MM.1S (cell line): Measurements from ENCODE around the gene TRIM28.

Source experiments
- DNase-seq: peaks from one replicate; pipeline ENCODE4 v3.0.0-alpha.2; 2015
- H2AFZ ChIP-seq: fragments of 300-600 bp; sonication (generic); 2 replicates; pipeline ENCODE4 v1.6.0; 2016; ENCODE audit warnings: antibody characterized with exemption, low read length
- H3F3A ChIP-seq: fragments of 300-600 bp; sonication (generic); 2 replicates; pipeline ENCODE4 v1.6.1; 2016; ENCODE audit warnings: mild to moderate bottlenecking, antibody characterized with exemption, low read length, moderate library complexity, mixed read lengths; ENCODE audit not compliant: insufficient read depth
- H3K27ac ChIP-seq: fragments of 300-600 bp; sonication (generic); 2 replicates; pipeline ENCODE4 v1.5.1; 2016; ENCODE audit warnings: mild to moderate bottlenecking, low read length
- H3K27me3 ChIP-seq: fragments of 300-600 bp; sonication (generic); replicated peaks from 2 replicates; pipeline ENCODE4 v1.6.0; 2016; ENCODE audit warnings: low read length; ENCODE audit not compliant: insufficient read depth
- H3K36me3 ChIP-seq: fragments of 300-600 bp; sonication (generic); replicated peaks from 2 replicates; pipeline ENCODE4 v1.6.1; 2016; ENCODE audit warnings: mild to moderate bottlenecking, low read length, mixed read lengths; ENCODE audit not compliant: insufficient read depth
- H3K4me1 ChIP-seq: fragments of 300-600 bp; sonication (generic); 2 replicates; pipeline ENCODE4 v1.6.1; 2016; ENCODE audit warnings: low read length, mixed read lengths
- H3K4me2 ChIP-seq: fragments of 300-600 bp; sonication (generic); 2 replicates; pipeline ENCODE4 v1.6.0; 2016; ENCODE audit warnings: low read depth, low read length
- H3K4me3 ChIP-seq: fragments of 300-600 bp; sonication (generic); 2 replicates; pipeline ENCODE4 v1.5.1; 2016; ENCODE audit warnings: low read length, mixed read lengths
- H3K79me2 ChIP-seq: fragments of 300-600 bp; sonication (generic); 2 replicates; pipeline ENCODE4 v1.6.1; 2016; ENCODE audit warnings: mixed run types, low read length, mixed read lengths
- H3K9ac ChIP-seq: fragments of 300-600 bp; sonication (generic); 2 replicates; pipeline ENCODE4 v1.6.1; 2016; ENCODE audit warnings: low read length, mixed read lengths
- H3K9me2 ChIP-seq: fragments of 300-600 bp; sonication (generic); replicated peaks from 2 replicates; pipeline ENCODE4 v1.6.1; 2016; ENCODE audit warnings: mild to moderate bottlenecking, low read length, mixed read lengths; ENCODE audit not compliant: insufficient read depth
- H3K9me3 ChIP-seq: fragments of 300-600 bp; sonication (generic); replicated peaks from 2 replicates; pipeline ENCODE4 v1.6.1; 2016; ENCODE audit warnings: mild to moderate bottlenecking, low read length, mixed read lengths; ENCODE audit not compliant: insufficient read depth
- H4K20me1 ChIP-seq: fragments of 300-600 bp; sonication (generic); 2 replicates; pipeline ENCODE4 v1.6.1; 2016; ENCODE audit warnings: mild to moderate bottlenecking, low read length, moderate library complexity, mixed read lengths; ENCODE audit not compliant: insufficient read depth
- EZH2 ChIP-seq: fragments of 300-600 bp; sonication (generic); optimal IDR thresholded peaks from 2 replicates; pipeline ENCODE3; 2017; ENCODE audit warnings: low read depth, mild to moderate bottlenecking, antibody characterized with exemption, low read length, mixed read lengths
- EZH2phosphoT487 ChIP-seq: fragments of 300-600 bp; sonication (generic); IDR thresholded peaks from 2 replicates; pipeline ENCODE4 v1.6.1; 2018; ENCODE audit warnings: antibody characterized with exemption, low read length
- TF ChIP-seq, protein P1 (sequence below): fragments of 300-600 bp; sonication (generic); IDR thresholded peaks from 2 replicates; pipeline ENCODE4 v1.5.1; 2016; ENCODE audit warnings: antibody characterized with exemption, low read length, mixed read lengths

The TRIM28 gene

GRCh38 chr19:58560921-58561320 is 17.1 kb downstream of the TRIM28 start:
- Histone ChIP-seq H3K79me2 (peaks cover 22% of the 10 kb centered on the region), H3K9ac (no peak overlapping the region), H3K9me2 (no peaks in the 10 kb centered on the region), H3K4me3 (no peak overlapping the region), H3K4me1 (peaks cover 18% of the 10 kb centered on the region), H3K9me3 (no peaks in the 10 kb centered on the region), H3K27me3 (no peaks in the 10 kb centered on the region), H4K20me1 (no peaks in the 10 kb centered on the region), H3K36me3 (no peaks in the 10 kb centered on the region), H3K27ac (no peak overlapping the region), H3K4me2 (no peak overlapping the region), H2AFZ (no peak overlapping the region), H3F3A (peaks cover 26% of the 10 kb centered on the region; the same call in 1 of the 2 replicates)
- TF ChIP-seq, protein P1, sequence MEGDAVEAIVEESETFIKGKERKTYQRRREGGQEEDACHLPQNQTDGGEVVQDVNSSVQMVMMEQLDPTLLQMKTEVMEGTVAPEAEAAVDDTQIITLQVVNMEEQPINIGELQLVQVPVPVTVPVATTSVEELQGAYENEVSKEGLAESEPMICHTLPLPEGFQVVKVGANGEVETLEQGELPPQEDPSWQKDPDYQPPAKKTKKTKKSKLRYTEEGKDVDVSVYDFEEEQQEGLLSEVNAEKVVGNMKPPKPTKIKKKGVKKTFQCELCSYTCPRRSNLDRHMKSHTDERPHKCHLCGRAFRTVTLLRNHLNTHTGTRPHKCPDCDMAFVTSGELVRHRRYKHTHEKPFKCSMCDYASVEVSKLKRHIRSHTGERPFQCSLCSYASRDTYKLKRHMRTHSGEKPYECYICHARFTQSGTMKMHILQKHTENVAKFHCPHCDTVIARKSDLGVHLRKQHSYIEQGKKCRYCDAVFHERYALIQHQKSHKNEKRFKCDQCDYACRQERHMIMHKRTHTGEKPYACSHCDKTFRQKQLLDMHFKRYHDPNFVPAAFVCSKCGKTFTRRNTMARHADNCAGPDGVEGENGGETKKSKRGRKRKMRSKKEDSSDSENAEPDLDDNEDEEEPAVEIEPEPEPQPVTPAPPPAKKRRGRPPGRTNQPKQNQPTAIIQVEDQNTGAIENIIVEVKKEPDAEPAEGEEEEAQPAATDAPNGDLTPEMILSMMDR = no peak
- TF ChIP-seq EZH2 = no peak
- no peak for TF ChIP-seq EZH2phosphoT487
- no peak for DNase-seq

DNA sequence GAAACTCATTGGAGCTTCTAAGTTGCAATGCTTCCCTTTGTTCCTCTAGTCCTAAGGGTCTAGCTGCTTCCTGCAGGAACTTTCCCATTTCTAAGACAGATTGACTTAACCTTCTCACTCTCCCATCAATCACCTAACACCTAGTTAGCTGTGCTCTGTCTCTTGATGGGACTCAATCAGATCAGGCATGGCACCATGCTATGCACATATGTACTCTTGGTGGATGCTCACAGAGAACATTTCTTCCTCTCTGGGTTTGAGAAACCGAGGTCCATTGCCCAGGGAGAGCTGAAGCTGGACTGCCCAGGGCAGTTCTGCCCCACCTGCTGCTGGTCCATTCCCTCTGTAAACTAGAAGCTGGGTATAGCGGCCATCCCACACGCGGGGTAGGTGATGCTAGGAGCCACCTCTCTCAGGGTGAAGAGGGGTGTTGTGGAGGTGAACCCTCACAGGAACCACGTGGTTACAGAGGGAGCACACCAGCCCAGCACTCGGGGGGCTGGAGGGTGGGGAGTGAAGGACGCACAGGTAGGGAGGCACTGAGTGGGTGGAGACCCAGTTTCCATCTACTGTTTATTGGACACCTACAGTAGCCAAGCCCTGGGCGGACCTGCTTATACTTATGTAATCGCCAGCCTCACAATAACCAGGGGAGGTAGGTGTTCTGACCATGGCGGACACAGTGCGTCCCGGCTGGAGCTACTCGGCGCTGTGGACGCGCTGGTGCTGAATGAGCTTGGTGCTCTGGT is 17.7 kb downstream of the TRIM28 start:
- Histone ChIP-seq H3K4me3 (no peak overlapping the region), H3K27ac (no peak overlapping the region)
- TF ChIP-seq EZH2 = no peak
- TF ChIP-seq, protein P1 = no peak
- no peak for TF ChIP-seq EZH2phosphoT487

GRCh38 chr19:58562122-58563033 is 18.5 kb downstream of the TRIM28 start:
- Histone ChIP-seq H3K36me3 (no peaks in the 10 kb centered on the region), H3K4me3 (no peak overlapping the region), H3K27me3 (no peaks in the 10 kb centered on the region), H3K9ac (no peak overlapping the region), H3K9me3 (no peaks in the 10 kb centered on the region), H4K20me1 (no peaks in the 10 kb centered on the region), H3K27ac (no peak overlapping the region), H3K79me2 (peaks cover 8% of the 10 kb centered on the region), H3K4me1 (peaks cover 5% of the 10 kb centered on the region), H3K4me2 (no peak overlapping the region), H3F3A (peaks cover 20% of the 10 kb centered on the region; the same call in 1 of the 2 replicates), H3K9me2 (no peaks in the 10 kb centered on the region), H2AFZ (no peak overlapping the region)
- no peak for DNase-seq
- TF ChIP-seq, protein P1 = no peak
- TF ChIP-seq EZH2 (no peak), EZH2phosphoT487 (no peak)

More for the DNA sequence above, 17.7 kb downstream of the TRIM28 start:
- H3K4me2 ChIP-seq = no peak overlapping the region
- H3K4me1 ChIP-seq = peaks cover 11% of the 10 kb centered on the region
- no peaks in the 10 kb centered on the region for H4K20me1 ChIP-seq
- peaks cover 16% of the 10 kb centered on the region for H3K79me2 ChIP-seq
- H3F3A ChIP-seq = peaks cover 20% of the 10 kb centered on the region; the same call in 1 of the 2 replicates
- H3K9me3 ChIP-seq = no peaks in the 10 kb centered on the region
- no peak overlapping the region for H2AFZ ChIP-seq
- H3K9ac ChIP-seq = no peak overlapping the region
- DNase-seq = no peak
- no peaks in the 10 kb centered on the region for H3K27me3 ChIP-seq
- H3K9me2 ChIP-seq = no peaks in the 10 kb centered on the region
- no peaks in the 10 kb centered on the region for H3K36me3 ChIP-seq
